Effector memory CD8-positive, alpha-beta T cell (primary cell): ENCODE measurements around the gene PCLO.
"Not testable (repeated sequence)": the region's sequence is repeated elsewhere in the genome, so short reads cannot be mapped to it uniquely, and the experiment has no call there.

Source experiments
- ATAC-seq: fragments of 150-1000 bp; cut with Tn5 transposase; replicated peaks from 2 replicates; pipeline ENCODE4 v1.10.0; 2021; ENCODE audit warnings: mild to moderate bottlenecking, moderate library complexity
- DNase-seq, 3 experiments: peaks; one replicate each; pipeline ENCODE4 v3.0.0; 2021
- H3K27ac Mint-ChIP-seq, 2 donors: one replicate each; pipeline ENCODE4 v1.8.0; 2022; ENCODE audit warnings: mild to moderate bottlenecking in 2 of 2, mixed read lengths in 2 of 2, moderate library complexity in 2 of 2
- H3K27me3 Mint-ChIP-seq, 2 donors: one replicate each; pipeline ENCODE4 v1.8.0; 2022; ENCODE audit warnings: mixed read lengths in 2 of 2
- H3K36me3 Mint-ChIP-seq: one replicate; pipeline ENCODE4 v1.8.0; 2022; ENCODE audit warnings: mild to moderate bottlenecking, moderate library complexity, mixed read lengths; ENCODE audit not compliant: insufficient read depth
- H3K4me1 Mint-ChIP-seq, 2 donors: one replicate each; pipeline ENCODE4 v1.8.0; 2022; ENCODE audit warnings: low read depth in 2 of 2, mixed read lengths in 2 of 2
- H3K4me3 Mint-ChIP-seq, 2 donors: one replicate each; pipeline ENCODE4 v1.8.0; 2022; ENCODE audit warnings: mild to moderate bottlenecking in 2 of 2, mixed read lengths in 2 of 2, moderate library complexity in 2 of 2
- H3K9me3 Mint-ChIP-seq, 2 donors: one replicate each; pipeline ENCODE4 v1.8.0; 2022; ENCODE audit warnings: mixed read lengths in 2 of 2

PCLO gene

DNA sequence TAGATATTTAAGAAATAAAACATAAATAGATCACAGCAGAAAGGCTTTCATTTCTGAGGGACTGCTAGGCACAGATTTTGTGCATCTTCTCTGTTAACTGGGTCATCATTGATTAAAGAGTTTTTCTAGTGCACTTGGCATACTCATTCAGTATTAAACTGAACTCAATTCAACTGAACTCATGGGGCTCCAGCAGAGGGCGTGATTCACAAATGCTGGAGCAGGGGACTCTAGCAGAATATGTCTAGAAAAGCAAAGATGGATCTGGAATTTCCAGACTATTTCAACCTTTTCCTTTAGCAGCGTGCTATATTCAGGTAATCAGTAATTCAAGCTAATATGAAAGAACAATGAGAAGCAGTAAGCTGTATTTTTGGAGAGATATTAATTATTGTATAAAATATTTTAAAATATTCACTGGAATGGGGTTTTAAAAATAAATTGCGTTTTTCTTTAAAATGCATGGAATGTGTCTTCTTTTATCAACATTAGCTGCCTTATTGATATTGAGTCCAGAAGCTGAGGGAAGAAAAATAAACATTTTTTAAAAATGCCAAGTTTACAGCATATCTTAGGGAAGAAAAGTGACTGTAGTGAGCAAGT is 422.3 kb downstream of the PCLO start:
- Mint-ChIP-seq H3K27ac (no peak overlapping the region), H3K36me3 (no peaks in the 10 kb centered on the region), H3K4me1 (no peaks in the 10 kb centered on the region), H3K9me3 (peaks cover under 1 to 6% of the 10 kb centered on the region in 2 donors), H3K4me3 (no peak overlapping the region), H3K27me3 (no peaks in the 10 kb centered on the region)
- ATAC-seq (no peak), DNase-seq (no peak)

DNA sequence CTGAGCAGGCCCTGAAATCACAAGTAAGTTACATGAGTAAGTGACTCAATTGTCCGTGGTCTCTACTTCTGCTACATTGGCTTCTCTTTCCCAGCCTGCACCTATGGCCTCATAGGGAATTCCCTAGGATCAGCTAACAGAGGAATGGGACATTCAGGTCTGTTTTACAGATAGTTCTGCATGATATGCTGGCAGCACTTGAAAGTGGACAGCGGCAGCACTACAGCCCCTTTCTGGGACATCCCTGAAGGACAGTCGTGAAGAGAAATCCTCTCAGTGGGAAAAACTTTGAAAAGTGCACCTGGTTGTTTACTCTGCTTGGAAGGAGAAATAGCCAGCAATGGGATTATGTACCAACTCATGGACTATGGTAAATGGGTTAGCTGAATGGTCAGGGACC is 426.1 kb downstream of the PCLO start:
- no peak overlapping the region for H3K27ac Mint-ChIP-seq
- no peaks in the 10 kb centered on the region for H3K36me3 Mint-ChIP-seq
- H3K4me1 Mint-ChIP-seq = no peaks in the 10 kb centered on the region
- H3K27me3 Mint-ChIP-seq = no peaks in the 10 kb centered on the region
- ATAC-seq = no peak
- peaks cover 0 to 2% of the 10 kb centered on the region in 2 donors for H3K9me3 Mint-ChIP-seq
- no peak for DNase-seq
- H3K4me3 Mint-ChIP-seq = no peak overlapping the region

- no peaks in the 10 kb centered on the region for H3K27me3 Mint-ChIP-seq
- H3K4me1 Mint-ChIP-seq = no peaks in the 10 kb centered on the region
- peaks cover 0 to 2% of the 10 kb centered on the region in 2 donors for H3K9me3 Mint-ChIP-seq
- H3K27ac Mint-ChIP-seq = no peak overlapping the region
- no peaks in the 10 kb centered on the region for H3K36me3 Mint-ChIP-seq
- no peak for DNase-seq
- no peak for ATAC-seq
- no peak overlapping the region for H3K4me3 Mint-ChIP-seq
Observed at GRCh38 chr7:82732677-82733076, 430.0 kb downstream of the PCLO start.

DNA sequence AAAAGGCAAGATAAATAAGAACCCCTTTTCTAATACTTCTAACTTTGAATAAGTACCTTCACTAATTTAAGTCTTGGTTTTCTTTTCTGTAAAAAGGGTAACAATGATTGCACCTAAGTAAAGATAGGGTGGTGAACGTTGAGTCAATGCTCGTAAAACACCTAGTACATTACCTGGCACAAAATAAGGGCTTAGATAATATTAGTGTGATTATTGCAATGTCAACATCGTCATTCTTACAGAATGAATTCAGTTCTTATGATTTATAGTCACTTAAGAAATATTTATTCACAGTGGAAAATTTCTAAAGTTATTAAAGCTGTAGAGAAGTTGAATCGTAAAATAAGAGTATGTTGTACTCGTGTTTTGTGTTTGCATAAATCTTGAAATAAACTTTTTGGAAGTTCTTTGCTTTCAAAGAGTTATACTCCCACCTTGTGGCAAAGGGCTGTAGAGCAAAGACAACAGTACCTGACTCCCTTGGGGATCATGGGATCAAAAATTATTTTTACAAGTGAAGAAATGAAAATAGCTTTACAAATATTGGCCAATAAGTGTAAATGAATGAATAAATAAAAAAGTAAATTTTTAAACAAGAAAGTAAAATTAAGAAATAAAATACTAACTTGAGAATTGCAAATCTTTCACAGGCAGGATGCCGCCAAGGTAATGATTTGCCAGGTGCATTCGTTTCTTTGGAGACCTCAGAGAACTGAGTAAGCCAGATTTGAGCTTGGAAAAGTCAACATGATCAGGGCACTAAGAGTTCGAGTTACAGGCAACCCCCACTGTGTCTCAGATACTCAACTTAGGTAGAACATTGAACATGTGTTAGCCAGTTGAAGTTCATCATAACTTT is 433.3 kb downstream of the PCLO start:
- Mint-ChIP-seq H3K4me1 (no peaks in the 10 kb centered on the region), H3K27ac (no peak overlapping the region), H3K4me3 (no peak overlapping the region), H3K9me3 (peaks cover 0 to 2% of the 10 kb centered on the region in 2 donors), H3K36me3 (no peaks in the 10 kb centered on the region), H3K27me3 (no peaks in the 10 kb centered on the region)
- no peak for ATAC-seq
- DNase-seq = no peak

GRCh38 chr7:82726038-82726800 is 436.5 kb downstream of the PCLO start:
- no peaks in the 10 kb centered on the region for H3K9me3 Mint-ChIP-seq
- no peak for DNase-seq
- no peak for ATAC-seq
- no peaks in the 10 kb centered on the region for H3K27me3 Mint-ChIP-seq
- H3K36me3 Mint-ChIP-seq = no peaks in the 10 kb centered on the region
- no peaks in the 10 kb centered on the region for H3K4me1 Mint-ChIP-seq
- no peak overlapping the region for H3K4me3 Mint-ChIP-seq
- H3K27ac Mint-ChIP-seq = no peak overlapping the region

DNA sequence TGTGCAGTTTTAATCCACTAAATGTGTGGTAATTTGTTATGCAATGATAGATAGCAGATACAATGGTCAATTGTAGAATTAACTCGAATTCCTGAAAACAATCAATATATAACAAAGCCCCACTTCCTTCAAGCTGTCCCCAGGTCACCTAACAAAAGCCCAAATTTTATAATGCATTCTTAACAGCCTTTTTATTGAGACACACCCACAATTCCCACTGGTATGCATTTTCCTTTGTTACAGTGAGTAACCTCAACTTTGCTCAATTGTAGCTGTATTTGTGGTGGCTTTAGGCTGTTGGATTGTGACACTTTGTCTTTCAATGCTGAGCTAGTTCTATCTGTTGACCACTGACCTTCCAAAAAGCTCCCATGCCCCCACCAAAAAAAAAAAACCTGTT is 439.3 kb downstream of the PCLO start:
- Mint-ChIP-seq H3K36me3 (no peaks in the 10 kb centered on the region), H3K4me3 (no peak overlapping the region), H3K27ac (no peak overlapping the region), H3K9me3 (no peaks in the 10 kb centered on the region), H3K27me3 (no peaks in the 10 kb centered on the region), H3K4me1 (no peaks in the 10 kb centered on the region)
- DNase-seq (no peak), ATAC-seq (no peak)

- Mint-ChIP-seq H3K4me3 (no peak overlapping the region), H3K36me3 (no peaks in the 10 kb centered on the region), H3K4me1 (no peaks in the 10 kb centered on the region), H3K27ac (no peak overlapping the region), H3K27me3 (no peaks in the 10 kb centered on the region), H3K9me3 (no peaks in the 10 kb centered on the region)
- ATAC-seq (no peak), DNase-seq (no peak)
Observed at GRCh38 chr7:82722946-82723345, 439.7 kb downstream of the PCLO start.

- no peaks in the 10 kb centered on the region for H3K4me1 Mint-ChIP-seq
- H3K9me3 Mint-ChIP-seq = peaks cover 0 to 5% of the 10 kb centered on the region in 2 donors
- no peak overlapping the region for H3K27ac Mint-ChIP-seq
- no peaks in the 10 kb centered on the region for H3K36me3 Mint-ChIP-seq
- ATAC-seq (no peak), DNase-seq (no peak)
- H3K27me3 Mint-ChIP-seq = no peaks in the 10 kb centered on the region
- no peak overlapping the region for H3K4me3 Mint-ChIP-seq
Observed at GRCh38 chr7:82715344-82715743, 447.3 kb downstream of the PCLO start.

GRCh38 chr7:82714883-82715282 is 447.8 kb downstream of the PCLO start:
- no peak overlapping the region for H3K4me3 Mint-ChIP-seq
- H3K36me3 Mint-ChIP-seq = peaks cover 2% of the 10 kb centered on the region
- H3K27me3 Mint-ChIP-seq = no peaks in the 10 kb centered on the region
- no peak overlapping the region for H3K27ac Mint-ChIP-seq
- ATAC-seq (no peak), DNase-seq (no peak)
- peaks cover 0 to 5% of the 10 kb centered on the region in 2 donors for H3K9me3 Mint-ChIP-seq
- no peaks in the 10 kb centered on the region for H3K4me1 Mint-ChIP-seq

DNA sequence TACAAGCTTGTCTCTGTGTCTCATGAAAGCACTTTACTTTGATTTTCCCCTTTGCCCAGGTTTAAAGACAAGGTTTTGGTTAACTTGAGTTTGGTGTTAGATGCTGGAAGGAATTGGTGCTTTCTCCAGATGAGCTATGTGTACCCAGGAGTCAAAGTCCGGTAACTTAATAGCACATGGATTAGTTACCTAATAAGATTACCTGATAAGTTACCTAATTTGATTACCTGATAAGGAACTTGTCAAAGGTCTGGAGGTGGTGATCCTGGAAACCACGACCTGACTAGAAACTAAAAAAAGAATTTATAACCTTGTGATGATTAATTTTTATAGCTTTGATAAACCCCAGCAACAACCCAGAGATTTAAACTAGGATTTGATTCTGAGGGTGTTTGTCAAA is 449.2 kb downstream of the PCLO start:
- H3K4me1 Mint-ChIP-seq = no peaks in the 10 kb centered on the region
- peaks cover 0 to 6% of the 10 kb centered on the region in 2 donors for H3K9me3 Mint-ChIP-seq
- DNase-seq (no peak), ATAC-seq (no peak)
- H3K27ac Mint-ChIP-seq = no peak overlapping the region
- no peaks in the 10 kb centered on the region for H3K27me3 Mint-ChIP-seq
- H3K36me3 Mint-ChIP-seq = peaks cover 2% of the 10 kb centered on the region
- no peak overlapping the region for H3K4me3 Mint-ChIP-seq

- not testable (repeated sequence) for H3K27ac Mint-ChIP-seq, H3K4me3 Mint-ChIP-seq, DNase-seq, H3K9me3 Mint-ChIP-seq, H3K36me3 Mint-ChIP-seq, H3K27me3 Mint-ChIP-seq, H3K4me1 Mint-ChIP-seq, ATAC-seq
Observed at GRCh38 chr7:82706344-82706743, 456.3 kb downstream of the PCLO start.

DNA sequence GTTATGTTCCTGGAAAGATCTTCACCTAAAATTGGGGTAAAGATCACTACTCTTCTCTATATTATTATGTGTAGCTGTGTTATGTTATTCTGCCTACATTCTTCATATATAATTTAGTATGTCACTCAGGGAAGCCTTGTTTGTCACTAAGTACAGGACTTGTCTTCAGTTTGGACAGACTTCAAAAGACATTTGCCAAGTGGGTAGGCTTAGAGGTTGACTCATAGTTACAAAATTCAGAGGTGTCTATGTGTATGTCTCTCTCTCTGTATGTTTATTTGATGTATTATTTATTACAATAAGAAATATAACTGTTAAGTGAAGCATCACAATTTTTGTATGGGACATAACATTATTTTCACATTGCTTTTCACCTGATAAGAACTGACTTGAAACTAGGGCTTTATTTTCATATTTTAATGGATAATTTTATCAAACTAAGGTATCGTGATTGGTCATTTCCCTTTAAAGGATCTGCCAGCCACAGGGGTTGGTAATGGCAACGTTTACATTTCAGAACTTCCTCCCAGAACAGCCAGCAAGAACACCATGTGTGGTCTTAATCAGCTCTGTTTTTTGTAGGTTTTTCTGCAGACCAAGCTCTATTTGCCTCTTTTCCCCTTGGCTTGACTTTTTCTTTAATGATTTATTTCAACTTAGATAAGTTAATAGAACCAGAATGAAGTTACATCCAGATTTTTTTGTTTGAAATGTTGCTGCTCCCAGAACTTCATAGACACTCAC is 457.0 kb downstream of the PCLO start:
- Mint-ChIP-seq H3K4me1 (no peaks in the 10 kb centered on the region), H3K27ac (no peak overlapping the region), H3K9me3 (peaks cover 0 to 5% of the 10 kb centered on the region in 2 donors), H3K27me3 (no peaks in the 10 kb centered on the region), H3K36me3 (peaks cover 2% of the 10 kb centered on the region), H3K4me3 (no peak overlapping the region)
- ATAC-seq = no peak
- no peak for DNase-seq

DNA sequence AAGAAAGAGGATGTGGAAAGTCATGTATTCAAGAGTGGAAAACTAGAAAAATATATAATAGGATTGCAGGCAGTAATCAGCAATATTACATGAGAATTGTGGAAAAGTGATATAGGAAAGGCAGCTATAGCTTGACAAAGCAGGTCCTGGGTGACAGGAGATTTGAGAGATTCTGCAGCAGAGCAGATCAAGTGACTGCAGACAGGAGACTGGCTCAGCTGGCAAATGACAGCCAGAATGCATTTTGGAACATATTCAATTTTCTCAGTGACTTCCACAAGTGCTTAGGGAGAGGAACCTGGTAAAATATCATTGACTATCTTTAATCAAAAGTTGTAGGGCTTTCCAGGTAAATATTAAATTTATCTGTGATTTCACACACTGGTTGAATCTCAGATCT is 458.6 kb downstream of the PCLO start:
- Mint-ChIP-seq H3K36me3 (no peaks in the 10 kb centered on the region), H3K27ac (no peak overlapping the region), H3K27me3 (no peaks in the 10 kb centered on the region), H3K4me1 (no peaks in the 10 kb centered on the region), H3K9me3 (peaks cover 0 to 4% of the 10 kb centered on the region in 2 donors), H3K4me3 (no peak overlapping the region)
- ATAC-seq (no peak), DNase-seq (no peak)
